WI38 (cell line): ENCODE measurements around the gene TTLL7.

Source experiments
- H3K4me3 ChIP-seq: 2 replicates; pipeline ENCODE4 v1.5.1; 2011; ENCODE audit warnings: low read depth, mild to moderate bottlenecking, control low read depth, low read length
- CTCF ChIP-seq: IDR thresholded peaks from 2 replicates; pipeline ENCODE4 v1.5.1; 2012; ENCODE audit warnings: low read depth, mild to moderate bottlenecking, control low read depth, low read length

TTLL7 gene

GRCh38 chr1:83909687-83910086 is 89.2 kb downstream of the TTLL7 start:
- TF ChIP-seq CTCF, result no peak
- H3K4me3 ChIP-seq, result no peak overlapping the region

- H3K4me3 ChIP-seq, result no peak overlapping the region
- peak; percentile 44; the same call in 1 of the 2 replicates for TF ChIP-seq CTCF
Measured at GRCh38 chr1:83905315-83905907, 93.5 kb downstream of the TTLL7 start.

- H3K4me3 ChIP-seq, result no peak overlapping the region
- TF ChIP-seq CTCF, result no peak
Measured at GRCh38 chr1:83901547-83902155, 97.3 kb downstream of the TTLL7 start.

GRCh38 chr1:83900524-83900923 is 98.4 kb downstream of the TTLL7 start:
- TF ChIP-seq CTCF, result no peak
- no peak overlapping the region for H3K4me3 ChIP-seq

GRCh38 chr1:83897516-83897915 is 101.4 kb downstream of the TTLL7 start:
- TF ChIP-seq CTCF, result no peak
- no peak overlapping the region for H3K4me3 ChIP-seq

- no peak for TF ChIP-seq CTCF
- no peak overlapping the region for H3K4me3 ChIP-seq
Measured at GRCh38 chr1:83896299-83896698, 102.6 kb downstream of the TTLL7 start.

GRCh38 chr1:83889707-83890106 is 109.2 kb downstream of the TTLL7 start:
- no peak overlapping the region for H3K4me3 ChIP-seq
- TF ChIP-seq CTCF, result no peak
